OCI-M1 (cell line): ENCODE data around the gene CLASP1.

Source experiments
- DNase-seq: peaks from one replicate; lab custom pipeline; 2025; lab: John Stamatoyannopoulos, UW

Gene CLASP1

DNA sequence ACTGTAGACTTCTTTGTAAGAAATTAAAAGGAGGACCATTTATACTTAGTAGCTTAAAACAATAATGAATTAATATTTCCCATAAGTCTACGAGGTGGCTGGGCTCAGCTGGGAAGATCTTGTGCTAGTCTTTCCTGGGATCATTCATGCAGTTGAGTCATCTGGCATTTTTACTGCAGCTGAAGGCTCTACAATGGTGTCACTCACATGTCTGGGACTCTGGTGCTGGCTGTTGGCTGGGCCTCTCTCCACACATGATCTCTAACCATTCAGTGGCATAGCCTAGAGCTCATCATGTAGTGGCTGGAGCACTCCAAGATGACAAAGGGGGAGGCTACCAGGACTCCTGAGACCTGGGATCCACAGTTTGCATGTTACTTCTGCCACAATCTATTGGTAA, 35.5 kb downstream of the CLASP1 start:
- DNase-seq: no peak

DNA sequence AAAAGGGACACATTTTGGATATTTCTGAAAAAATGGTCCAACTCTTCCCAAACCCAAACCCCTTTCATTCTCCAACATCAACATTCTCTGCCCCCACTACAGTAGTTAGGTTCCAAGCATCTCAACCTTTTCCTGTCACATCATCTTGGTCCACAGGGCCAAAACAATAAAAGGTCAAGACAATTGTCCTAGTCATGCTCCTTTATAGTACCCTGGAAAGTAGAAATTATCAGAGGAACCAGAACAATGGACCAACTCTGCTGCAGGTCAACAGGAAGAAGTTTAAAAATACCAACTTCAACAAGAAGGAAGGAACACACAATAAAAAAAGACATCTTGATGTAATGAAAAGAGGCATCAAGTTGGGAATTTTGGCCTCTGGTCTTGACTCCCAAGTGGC, 36.1 kb downstream of the CLASP1 start:
- no peak for DNase-seq

DNA sequence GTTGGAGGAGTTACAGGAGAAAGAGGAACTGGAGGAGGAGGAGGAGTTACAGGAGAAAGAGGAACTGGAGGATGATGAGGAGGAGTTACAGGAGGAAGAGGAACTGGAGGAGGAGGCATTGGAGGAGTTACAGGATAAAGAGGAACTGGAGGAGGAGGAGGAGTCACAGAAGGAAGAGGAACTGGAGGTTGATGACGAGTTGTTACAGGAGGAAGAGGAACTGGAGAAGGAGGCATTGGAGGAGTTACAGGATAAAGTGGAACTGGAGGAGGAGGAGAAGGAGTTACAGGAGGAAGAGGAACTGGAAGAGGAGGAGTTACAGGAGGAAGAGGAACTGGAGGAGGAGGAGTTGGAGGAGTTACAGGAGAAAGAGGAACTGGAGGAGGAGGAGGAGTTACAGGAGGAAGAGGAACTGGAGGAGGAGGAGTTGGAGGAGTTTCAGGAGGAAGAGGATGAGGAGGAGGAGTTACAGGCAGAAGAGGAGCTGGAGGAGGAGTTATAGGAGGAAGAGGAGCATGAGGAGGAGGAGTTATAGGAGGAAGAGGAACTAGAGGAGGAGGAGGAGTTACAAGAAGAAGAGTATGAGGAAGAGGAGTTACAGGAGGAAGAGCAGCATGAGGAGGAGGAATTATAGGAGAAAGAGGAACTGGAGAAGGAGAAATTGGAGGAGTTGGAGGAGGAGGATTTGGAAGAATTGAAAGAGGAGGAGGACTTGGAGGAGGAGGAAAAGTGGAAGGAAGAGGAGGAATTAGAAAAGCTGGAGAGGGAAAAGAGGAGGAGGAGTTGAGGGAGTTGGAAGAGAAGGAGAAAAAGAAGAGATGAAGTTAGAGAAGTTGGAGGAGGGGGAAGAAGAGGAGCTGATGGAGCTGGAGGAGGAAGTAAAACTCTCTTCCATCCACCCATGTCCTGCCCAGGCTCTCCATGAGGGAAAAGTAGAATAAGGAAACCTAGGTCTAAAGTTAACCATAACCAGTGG, 37.2 kb downstream of the CLASP1 start:
- peak; percentile 89 for DNase-seq

DNA sequence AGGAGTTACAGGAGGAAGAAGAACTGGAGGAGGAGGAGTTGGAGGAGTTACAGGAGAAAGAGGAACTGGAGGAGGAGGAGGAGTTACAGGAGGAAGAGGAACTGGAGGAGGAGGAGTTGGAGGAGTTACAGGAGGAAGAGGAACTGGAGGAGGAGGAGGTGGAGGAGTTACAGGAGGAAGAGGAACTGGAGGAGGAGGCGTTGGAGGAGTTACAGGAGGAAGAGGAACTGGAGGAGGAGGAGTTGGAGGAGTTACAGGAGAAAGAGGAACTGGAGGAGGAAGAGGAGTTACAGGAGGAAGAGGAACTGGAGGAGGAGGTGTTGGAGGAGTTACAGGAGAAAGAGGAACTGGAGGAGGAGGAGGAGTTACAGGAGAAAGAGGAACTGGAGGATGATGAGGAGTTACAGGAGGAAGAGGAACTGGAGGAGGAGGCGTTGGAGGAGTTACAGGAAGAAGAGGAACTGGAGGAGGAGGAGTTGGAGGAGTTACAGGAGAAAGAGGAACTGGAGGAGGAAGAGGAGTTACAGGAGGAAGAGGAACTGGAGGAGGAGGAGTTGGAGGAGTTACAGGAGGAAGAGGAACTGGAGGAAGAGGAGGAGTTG, 38.1 kb downstream of the CLASP1 start:
- DNase-seq: peak; percentile 64

DNA sequence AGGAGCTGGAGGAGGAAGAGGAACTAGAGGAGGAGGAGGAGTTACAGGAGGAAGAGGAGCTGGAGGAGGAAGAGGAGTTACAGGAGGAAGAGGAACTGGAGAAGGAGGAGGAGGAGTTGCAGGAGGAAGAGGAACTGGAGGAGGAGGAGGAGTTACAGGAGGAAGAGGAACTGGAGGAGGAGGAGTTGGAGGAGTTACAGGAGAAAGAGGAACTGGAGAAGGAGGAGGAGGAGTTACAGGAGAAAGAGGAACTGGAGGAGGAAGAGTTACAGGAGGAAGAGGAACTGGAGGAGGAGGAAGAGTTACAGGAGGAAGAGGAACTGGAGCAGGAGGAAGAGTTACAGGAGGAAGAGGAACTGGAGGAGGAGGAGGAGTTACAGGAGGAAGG, 38.8 kb downstream of the CLASP1 start:
- DNase-seq: peak; percentile 22

DNA sequence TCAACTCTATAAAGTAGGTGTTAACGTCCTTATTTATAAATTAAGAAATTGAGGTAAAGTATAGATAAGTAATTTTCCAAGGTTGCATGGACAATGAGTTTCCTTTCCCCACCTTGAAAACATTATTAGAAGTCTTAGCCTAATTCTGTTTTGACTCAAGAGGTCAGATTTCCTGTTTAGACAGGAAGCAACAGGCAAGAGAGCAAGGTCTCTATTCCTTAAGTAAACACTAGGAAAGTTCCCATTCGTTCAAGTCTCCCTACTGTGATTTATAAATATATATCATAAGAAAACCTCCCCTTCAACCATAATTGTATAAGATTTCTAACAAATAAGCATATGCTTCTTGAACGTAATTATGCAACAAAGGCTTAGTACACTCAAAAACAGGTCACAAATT, 40.3 kb downstream of the CLASP1 start:
- DNase-seq: no peak

DNA sequence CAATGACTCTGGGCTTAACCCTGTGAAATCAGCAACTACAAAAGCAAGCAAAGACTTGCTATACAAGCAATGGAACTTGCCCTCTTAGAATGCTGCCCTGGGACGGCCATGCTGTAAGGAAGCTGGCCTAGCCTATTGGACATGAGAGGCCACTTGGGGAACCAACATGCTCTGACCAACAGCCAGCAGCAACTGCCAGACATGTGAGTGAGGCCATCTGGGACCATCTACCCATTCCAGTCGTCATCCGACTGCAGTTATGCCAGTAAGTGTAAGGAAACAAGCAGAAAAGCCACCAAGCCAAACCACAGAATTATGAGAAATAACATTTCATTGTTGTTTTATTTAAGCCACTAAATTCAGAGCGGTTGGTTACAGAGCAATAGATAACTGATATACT, 40.9 kb downstream of the CLASP1 start:
- no peak for DNase-seq

DNA sequence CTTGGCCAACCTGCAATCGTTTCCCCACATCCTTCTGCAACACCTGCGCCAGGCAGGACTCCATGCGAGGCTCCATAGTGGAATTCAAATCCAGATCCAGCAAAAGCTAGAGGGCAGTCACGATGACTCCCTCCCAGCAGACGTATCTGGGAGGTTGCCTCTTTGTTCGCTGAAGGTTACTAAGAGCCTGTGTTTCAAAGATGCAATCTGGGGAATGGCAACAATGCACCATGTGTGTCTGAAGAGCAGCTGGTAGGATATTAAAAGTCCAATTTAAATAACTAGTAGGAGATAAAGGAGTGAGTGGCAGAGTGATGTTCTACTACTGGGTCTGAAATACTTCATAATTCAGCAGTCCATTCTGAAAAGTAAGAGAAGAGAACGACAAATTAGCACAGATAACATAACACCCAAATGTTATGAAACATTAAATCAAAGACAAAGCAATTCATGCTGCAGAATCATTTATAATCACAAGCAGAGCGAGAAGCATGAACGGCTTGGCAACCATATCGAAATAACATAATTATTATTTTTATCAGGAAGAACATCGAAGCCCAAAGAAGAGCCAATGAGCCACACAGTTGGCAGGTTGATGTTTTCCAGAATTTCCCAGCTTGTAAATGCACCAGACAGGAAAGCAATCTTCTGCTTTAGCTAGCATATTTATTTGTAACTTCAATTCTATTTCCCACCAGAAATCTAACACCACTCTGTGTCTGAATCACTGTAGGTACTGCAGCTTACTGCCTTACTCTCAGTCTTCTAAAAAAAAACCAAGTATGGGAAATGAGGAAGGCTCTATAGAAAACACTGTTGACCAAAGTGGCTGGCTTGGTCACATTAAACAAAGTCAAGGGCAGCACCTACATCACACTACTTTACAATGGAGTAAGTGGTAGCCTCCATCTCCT, 43.2 kb downstream of the CLASP1 start:
- no peak for DNase-seq

DNA sequence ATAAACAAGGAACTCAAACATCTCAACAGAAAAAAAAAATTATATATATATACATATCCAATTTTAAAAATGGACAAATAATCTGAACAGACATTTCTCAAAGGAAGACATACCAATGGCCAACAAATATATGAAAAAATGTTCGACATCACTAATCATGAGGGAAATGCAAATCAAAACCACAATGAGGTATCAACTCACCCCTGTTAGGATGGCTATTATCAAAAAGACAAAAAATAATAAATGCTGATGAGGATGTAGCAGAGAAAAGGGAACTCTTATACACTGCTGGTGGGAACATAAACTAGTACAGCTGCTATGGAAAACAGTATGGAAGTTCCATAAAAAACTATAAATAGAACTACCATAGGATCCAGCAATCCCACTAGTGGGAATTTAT, 46.1 kb downstream of the CLASP1 start:
- no peak for DNase-seq

DNA sequence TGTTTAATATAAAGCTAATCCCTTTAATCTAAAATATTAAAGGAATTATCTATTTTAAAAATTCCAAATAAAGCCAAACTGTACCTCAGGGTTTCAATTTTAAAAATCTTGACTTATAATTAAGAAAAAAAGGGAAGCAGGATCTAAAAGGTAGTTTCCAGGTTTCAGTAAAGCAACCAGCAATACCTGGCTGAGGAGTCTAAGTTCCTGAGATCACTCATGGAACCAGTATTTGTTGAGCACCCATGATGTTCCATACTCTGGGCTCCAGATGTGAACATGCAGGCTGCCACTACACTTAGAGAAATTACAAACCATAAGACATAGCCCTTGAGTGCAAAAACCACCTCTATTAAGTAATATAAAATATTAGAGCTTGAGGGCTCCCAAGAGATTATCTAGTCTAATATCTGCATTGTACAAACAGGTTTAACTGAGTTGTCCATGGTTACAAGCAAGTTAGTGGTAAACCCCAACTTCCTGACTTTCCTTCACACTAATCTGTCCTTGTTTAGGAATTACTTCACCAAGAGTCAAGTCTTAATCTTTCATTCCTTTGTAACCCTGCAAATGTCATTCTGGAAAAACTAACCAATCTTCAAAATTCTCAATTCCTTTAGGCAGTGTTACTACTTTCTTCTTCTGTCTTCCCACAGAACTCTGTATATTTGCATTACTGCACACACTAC, 49.2 kb downstream of the CLASP1 start:
- no peak for DNase-seq

DNA sequence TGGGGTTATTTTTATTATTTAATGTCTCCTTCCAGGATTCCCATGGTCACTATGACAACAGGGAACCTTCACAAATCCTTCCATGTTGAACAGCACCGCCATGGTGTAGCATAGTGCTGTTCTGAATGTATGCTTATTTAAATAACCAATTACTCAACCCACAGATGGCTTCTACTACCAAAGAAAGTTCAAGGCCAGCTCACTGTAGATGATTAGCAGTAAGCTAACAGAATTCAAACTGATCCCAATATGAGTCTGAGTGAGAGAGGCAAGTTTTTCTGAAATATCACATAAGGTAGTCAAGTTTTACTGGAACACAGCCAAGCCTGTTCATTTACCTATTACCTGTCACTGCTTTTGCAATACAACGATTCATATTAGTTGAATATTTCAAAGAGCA, 51.2 kb downstream of the CLASP1 start:
- no peak for DNase-seq

DNA sequence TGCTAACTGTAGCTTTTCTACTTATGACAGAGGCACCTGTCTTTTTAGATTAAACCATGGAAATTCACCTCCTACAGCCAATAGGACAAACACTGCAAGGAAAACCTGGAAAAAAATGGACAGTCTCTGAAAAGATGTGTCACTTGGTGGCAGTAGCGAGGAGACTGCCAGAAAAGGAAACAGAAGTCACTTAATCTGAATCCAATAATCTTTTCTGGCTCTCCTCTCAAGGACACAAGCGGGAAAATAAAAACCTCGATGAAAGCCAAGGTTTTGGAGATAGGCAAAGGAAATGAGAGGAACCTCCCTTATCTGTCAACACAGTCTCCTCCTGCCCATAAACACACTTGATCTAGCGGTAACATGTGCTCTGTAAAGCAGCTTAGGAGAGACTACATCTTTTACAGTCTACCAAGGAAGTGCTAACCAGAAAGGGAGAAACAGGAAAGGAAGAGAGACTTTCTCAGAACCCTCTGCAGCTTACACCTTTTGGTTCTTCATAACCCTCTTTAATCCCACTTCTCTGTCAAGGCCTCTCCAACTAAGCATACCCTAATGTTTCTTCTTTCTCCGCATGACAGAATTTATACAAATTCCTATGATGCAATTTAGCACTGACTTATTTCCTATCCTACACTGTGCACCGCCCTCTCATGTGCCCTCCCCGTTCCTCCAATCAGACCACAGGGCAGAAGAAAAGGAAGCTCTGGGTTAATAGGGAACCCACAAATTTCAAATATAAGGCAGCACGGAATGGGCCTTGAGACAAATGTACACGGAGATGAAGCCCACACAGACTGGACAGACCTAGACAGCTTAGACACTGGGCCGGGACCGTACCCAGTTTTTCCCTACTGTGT, 52.8 kb downstream of the CLASP1 start:
- peak; percentile 95 for DNase-seq

DNA sequence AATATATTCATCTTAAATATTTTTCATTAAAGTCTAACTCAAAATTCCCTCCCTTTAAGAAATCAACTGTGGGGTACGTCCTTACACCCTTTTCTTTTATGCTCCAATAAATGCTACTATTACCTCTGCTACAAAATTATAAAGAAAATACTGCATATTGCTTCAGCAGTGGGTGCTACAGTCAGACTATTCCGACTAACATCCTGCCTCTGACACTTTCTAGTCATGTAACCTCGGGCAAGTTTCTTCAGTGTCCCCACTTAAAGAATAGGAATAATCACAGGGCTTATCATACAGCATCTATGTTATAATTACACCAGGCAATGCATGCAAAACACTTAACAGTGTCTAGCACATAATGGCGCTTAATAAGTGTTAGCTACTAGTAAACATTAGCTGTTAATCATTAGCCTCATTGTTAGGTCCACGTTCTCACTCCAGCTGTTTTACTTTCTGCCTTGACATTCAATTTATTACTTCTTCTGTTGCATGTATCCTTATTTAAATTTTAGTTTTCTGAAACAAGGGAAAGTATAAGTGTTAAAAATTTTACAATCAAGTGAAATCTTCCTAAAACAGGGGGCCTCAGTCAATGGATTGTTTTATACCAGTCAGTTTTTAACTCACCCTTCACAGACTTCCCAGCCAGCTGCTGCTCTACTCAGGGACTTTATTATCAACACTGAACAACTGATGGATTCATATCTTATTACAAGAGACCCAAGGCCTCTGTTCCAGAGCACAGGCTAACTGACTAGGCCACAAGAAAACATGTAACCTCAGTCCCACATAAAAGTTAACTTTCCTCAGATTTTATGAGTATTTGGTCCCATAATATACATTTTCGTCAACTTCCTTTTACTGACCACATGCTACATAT, 54.0 kb downstream of the CLASP1 start:
- peak; percentile 34 for DNase-seq

DNA sequence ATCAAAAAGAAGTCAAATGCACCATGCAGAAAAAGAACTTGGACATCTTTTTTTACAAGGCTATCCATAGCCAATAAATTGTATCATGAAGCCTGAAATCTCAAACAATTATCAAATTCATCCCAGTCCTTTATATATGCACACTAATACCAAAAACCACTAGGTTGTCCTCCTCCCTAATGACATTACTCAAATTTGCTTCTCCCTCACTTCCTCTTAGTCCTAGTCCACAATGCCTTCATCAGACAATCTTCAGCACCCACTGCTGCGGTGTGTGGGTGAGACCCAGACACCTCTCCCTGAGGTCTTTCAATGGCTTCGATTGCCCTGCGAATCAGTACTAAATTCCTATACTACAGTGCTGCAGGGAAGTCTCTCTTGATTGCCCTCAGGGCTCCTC, 58.1 kb downstream of the CLASP1 start:
- DNase-seq: no peak

DNA sequence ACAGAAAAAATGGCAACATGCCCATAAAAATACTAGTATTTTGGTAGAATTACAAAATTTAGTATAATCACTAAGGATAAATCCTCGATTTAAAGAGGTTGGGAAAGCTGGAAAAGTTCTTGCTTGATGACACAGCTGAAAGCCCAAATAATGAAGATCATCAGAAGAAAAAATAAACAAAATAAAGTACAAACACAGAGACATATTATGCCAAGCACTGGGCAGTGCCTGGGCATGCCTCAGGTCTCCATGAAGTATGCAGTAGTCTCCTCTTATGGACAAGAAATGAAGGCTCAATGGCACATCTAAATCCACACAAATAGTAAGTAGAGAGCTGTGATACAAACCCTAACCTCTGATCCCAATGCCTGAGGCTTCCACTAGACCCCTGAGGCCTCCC, 60.9 kb downstream of the CLASP1 start:
- DNase-seq: no peak

DNA sequence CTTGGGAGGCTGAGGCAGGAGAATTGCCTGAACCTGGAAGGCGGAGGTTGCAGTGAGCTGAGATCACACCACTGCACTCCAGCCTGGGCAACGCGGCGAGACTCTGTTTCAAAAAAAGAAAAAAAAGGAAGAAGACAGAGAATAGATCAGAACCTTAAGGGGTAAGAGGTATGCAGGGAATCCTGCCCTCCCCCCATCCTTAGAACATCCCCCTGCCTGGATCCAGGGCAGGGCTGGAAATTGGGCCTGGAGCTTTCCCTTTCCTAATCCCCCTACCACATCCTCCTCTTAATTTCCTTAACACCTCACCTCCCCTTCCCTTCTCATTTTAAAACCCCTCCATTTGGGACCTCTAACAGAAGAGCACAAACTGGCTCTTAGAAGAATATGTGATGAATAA, 62.1 kb downstream of the CLASP1 start:
- DNase-seq: no peak

DNA sequence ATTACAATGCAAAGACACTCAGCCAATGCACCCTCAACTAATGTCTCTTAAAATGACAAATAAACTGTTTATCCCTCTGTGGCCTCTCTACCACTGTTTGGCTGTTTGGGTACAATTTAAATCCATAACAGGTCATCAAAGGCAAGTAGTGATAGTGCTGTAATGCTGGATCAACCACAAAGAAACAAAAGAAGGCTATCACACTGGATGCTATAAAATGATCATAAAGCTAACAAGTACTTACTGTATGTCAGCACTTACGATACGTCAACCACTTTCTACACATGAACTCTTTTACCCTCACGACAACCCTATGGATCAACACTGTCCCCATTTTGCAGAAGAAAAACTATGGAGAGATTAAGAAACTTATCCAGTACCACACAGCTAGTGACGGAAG, 64.5 kb downstream of the CLASP1 start:
- DNase-seq: no peak

DNA sequence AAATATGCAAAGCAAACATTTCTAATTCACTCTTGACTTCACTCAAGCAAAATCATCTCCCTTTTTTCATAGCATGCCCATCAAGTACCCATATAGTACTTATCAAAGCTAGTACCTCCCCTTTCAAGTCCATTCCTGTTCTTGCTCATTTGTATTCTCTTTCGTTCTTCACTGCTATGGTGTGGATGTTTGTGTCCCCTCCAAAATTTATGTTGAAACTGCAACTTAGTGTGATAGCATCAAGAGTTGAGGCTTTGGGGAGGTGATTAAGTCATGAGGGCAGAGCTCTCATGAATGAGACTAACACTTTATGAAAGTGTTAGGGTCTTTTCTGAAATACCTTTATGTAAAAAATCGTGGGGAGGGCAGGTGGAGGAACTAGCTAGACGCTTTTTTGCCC, 65.7 kb downstream of the CLASP1 start:
- peak; percentile 25 for DNase-seq

DNA sequence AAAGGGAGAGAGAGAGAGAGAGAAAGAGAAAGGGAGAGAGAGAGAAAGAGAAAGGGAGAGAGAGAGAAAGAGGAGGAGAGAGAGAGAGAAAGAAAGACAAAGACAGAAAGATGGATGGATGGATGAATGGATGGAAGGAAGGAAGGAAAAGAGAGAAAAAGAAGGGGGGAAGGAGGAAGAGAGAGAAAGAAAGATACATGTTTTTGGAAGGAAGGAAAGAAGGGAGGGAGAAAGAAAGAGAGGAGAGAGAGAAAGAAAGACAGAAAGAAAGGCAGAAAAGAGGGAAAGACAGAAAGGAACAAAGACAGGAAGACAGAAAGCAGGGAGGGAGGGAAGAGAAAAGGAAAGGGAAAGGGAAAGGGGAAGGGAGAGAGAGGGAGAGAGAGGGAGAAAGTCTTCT, 67.0 kb downstream of the CLASP1 start:
- DNase-seq: no peak

DNA sequence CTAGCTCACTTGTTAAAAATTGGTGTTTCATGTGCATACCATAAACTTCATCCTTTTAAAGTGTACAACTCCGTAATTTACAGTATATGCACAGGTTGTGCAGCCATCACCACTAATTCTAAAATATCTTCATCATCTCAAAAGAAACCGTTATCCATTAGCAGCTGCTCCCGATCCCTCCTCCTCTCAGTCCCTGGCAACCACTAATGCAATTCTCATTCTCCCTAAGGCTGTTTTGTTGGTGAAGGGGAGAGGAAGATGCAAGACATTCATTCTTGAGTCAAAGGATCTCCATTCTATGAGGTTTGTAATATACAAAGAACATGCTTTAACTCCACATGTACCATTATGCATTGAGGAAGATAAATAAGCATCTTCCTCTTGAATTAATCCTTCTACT, 70.0 kb downstream of the CLASP1 start:
- no peak for DNase-seq
